ENCODE results near the gene TMEM150B.
"Not testable (repeated sequence)": the region's sequence is repeated elsewhere in the genome, so short reads cannot be mapped to it uniquely, and the experiment has no call there.

The TMEM150B gene

DNA sequence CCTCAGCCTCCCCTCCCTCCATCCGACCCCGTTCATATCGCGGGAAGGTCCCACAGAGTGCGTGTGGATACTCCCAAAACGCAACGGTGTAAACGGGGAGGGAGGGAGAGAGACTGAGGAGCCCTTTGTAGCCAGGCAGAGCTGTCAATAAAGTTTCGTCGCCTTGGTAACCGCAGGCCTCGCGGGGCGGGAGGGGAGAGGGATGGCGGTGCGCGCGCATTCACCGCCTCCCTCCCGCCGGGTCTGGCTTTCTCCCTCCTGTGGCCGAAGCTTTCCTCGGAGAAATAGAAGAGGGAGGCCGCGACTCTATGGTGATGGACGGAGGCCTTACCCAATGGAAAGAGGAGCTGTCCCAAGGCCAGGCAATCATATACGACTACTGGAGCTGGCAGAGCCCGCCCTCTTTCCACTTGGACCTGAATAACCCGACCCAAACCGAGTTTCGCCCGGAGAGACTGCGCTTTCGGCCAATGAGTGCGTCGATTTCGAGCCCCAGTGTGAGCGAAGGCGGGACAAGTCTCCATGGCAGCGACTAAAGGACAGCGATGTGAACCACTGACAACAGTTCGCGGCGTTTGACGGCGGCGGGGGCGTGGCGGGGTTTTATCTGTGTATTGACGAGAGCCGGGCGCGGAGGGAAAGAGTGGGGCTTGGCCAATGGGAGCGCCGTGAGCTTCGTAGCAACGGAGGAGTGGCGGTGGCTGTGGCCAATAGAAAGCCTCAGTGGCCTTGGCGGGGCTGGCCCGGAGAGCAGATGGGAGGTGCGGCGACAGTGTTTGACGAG, 14.2 kb upstream of the TMEM150B start, which contains the start of gene KMT5C:
KMT5C (plus strand) TSS at position 772 of the 784 bp plus-strand sequence. CDS start 2,061 bp downstream, outside the sequence.
- DNase-seq (ENCODE audit: low spot score): peak; percentile 98

DNA sequence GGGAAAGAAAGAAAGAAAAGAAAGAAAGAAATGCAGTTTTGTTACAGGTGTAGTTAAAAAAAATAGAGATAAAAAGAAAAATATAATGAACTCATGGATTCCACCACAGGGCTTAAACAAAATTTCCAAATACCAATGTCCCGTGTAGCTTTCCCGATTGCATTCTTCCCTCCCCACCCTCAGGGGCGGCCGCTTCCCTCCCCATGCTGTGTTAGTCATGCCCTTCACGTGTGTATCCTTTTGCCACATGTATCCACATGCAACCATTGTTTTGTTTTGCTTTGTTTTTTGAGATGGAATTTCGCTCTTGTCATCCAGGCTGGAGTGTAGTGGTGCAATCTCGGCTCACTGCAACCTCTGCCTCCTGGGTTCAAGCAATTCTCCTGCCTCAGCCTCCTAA, 11.0 kb upstream of the TMEM150B start:
- no peak for DNase-seq (ENCODE audit: low spot score)

DNA sequence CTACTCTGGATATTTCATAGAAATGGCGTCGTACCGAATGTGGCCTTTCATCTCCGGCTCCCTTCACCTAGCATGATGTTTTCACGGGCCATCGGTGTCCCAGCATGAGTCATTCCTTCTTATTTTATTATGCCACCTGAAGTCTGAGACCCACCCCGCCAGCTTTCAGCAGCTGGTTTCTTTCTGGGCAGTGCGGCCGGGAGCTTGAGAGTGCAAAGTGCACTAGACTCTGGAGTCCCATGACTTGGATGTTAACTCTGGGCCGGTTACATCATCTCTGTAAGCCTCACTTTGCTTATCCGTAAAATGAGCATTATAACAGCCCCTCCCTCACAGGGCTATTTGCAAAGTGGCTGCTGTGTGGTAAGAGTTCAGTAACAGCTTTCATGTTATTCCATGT, 8.7 kb upstream of the TMEM150B start:
- no peak for DNase-seq (ENCODE audit: low spot score)

DNA sequence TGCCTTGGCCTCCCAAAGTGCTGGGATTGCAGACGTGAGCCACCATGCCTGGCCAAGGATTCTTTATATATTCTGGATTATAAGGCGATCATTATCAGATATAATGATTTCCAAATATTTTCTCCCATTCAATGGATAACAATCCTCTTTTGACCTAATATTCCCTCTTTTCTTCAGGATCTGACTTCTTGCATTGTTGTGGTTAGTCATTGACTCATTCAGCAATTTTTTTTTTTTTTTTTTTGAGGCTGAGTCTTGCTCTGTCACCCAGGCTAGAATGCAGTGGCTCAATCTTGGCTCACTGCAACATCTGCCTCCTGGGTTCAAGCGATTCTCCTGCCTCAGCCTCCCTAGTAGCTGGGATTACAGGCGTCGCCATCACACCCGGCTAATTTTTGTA, 4.7 kb upstream of the TMEM150B start:
- not testable (repeated sequence) for DNase-seq (ENCODE audit: low spot score)

DNA sequence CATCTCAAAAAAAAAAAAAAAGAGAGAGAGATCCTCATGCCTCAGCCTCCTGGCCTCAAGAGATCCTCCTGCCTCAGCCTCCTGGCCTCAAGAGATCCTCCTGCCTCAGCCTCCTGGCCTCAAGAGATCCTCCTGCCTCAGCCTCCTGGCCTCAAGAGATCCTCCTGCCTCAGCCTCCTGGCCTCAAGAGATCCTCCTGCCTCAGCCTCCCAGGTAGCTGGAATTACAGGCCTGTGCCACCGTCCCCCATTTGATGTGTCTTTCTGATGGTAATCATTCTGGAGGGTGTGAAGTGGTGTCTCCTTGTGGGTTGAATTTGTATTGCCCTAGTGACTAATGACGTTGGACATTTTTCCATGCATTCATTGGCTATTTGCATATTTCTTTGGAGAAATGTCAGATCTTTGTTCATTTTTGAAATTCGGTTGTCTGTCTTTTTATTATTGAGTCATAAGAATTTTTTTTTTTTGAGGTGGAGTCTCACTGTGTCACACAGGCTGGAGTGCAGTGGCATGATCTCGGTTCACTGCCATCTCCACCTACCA, 3.7 kb upstream of the TMEM150B start:
- not testable (repeated sequence) for DNase-seq (ENCODE audit: low spot score)

DNA sequence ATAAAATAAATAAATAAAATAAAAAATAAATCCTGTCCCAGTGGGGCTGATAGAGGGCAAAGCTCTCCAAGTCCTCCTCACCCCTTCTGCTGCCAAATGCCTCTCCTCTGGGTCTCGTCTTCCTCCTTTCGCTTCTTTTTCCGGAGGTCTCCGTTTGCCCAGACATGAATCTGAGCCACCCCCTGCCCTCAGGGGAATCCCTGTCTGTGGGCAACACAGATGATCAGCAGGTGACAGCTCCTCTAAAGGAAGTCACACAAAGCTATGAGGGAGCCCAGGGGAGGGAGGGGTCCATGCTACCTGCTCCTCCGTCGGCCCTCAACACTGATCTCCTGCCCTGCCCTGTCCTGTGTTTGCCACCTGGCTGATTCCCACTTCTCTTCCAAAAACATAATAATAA, 479 bp downstream of the TMEM150B start:
- no peak for DNase-seq (ENCODE audit: low spot score)

DNA sequence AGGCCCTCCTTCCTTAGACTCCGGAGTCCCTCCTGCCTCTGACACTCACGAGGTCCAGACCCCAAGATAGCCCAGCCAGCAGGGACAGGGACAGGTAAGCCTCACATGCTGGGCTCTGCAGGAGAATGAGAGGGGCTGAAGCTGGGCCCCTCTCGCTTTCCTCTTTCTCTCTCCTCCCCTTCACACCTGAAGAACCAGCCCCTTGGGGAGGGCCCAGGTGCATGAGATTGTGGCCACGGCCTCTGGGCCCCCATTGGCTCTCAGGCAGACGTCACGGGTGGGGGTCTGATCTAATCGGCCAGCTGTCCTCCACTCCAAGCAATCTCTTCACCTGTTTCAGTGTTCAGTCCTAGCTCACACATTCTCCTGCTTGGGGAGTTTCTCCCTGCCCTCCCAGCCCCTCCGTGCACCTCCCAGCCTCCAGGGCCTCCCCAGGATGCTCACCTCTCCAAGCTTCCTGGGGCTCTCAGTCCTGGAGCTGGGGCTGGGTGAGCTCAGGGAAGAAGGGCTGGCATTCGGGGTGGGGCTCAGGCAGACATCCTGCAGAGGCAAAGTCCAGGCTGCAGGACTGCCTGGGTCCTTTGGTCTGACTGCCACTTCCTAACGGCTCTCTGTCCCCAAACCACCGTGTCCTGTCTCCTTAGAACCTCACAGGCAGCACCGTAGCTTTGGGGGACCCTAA, 2.8 kb downstream of the TMEM150B start:
- no peak for DNase-seq (ENCODE audit: low spot score)

DNA sequence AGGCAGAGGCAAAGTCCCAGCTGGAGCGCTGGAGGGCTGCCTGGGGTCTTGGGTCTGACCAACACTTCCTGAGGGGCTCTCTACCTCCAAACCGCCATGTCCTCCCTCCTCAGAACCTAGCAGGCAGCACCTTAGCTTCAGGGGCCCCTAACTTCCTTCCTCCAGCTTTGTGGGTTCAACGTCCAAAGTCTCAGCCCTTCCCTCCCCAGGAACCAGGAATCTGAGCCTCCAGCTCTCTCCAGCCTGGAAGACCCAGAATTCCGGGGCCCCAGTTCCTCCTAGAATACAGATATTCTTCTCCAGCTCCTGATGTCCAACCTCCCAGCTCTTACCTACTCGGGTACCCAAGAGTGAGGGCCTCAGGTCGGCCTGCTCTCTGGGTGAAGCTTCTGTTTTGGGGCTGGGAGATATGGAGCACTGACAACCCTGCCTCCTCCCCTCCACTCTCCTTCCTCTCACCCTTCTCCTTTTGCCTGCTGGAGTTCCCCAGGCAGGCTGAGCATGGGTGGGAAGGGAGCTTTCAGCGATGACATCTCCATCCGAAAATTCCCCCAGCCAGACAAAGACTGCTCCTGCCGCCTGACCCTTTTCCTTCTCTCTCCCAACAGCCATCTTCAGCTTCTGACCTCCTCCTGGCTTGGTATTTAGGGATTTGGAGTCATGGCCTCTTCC, 3.5 kb downstream of the TMEM150B start:
- no peak for DNase-seq (ENCODE audit: low spot score)

DNA sequence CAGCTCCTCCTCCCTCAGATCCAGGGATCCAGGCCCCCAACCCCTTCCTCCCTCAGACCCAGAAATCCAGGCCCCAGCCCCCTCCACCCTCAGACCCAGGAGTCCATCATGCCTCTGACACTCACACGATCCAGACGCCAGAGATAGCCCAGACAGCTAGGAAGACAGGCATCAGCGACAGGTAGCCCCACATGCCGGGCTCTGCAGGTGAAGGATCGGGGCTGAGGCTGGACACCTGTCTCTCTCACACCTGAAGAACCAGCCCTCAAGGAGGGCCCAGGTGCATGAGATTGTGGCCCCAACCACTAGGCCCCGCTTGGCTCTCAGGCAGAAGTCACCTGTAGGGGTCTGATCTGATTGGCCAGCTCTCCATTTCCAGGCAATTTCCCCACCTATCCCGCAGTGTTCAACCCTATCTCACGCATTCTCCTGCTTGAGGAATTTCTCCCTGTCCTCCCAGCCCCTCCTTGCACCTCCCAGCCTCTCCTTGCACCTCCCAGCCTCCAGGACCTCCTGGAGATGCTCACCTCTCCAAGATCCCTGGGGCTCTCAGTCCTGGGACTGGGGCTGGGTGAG, 4.2 kb downstream of the TMEM150B start:
- peak; percentile 27 for DNase-seq (ENCODE audit: low spot score)

DNA sequence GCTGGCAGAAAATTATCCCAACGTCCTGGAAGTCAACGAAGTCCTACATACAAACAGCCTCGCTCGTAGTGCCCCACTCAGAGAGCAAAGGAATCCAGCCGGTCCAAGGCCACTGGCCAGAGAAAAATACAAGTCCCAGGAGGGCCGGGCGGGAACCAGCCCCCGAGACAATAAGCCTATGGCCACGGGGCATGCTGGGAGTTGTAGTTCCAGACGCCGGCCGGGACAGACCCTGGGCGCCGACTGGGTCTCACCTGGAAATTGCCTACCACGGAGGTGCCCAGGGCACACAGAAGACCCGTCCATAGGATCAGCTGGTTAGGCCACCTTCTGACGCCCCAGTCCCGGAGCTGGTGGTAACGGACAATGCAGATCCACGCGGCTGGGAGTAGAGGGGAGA, 5.4 kb downstream of the TMEM150B start:
- peak; percentile 94 for DNase-seq (ENCODE audit: low spot score)

DNA sequence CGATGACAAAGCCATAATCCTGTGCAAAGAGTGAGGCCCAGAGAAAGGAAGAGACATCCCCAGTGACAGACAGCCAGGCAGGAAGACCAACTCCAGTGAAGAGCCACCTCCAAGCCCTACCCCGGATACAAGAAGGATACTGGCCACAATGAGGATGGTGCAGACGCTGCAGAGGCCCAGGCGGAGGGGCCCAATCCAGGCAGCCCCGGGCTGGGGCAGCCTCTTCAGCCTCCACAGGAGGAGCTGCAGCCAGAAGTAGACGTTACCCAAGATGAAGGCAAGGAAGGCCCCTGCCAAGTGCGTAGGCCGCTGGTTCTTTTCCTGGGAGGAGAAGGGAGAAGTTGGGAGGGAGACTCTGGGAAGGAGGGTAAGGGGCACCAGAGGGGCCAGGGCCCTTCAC, 8.5 kb downstream of the TMEM150B start:
- DNase-seq (ENCODE audit: low spot score): peak; percentile 37

DNA sequence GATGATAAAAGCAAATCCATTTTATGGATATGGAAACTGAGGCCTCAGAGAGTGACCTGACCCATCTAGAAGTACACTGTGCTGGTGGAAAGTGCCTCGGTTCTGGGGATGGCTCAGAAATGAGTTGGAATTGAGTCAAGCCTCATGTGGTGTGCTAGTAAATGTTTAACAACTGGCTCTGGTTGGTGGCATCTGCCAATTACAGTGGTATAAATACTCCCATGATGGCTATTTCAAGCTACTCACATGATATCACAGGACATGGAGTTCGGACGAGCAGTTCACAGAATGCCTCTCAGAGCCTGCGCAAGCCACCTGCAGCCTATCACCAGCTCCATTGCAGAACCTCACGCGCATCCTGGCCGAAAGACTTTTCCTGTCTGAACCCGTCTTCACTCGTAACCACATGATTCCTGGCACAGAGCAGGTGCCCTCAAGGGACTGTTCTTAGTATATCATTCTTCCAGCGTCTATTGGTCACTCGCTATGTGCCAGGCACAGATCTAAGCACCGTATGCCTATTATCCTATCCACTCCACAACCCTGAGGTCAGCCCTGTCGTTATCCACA, 9.1 kb downstream of the TMEM150B start:
- no peak for DNase-seq (ENCODE audit: low spot score)

DNA sequence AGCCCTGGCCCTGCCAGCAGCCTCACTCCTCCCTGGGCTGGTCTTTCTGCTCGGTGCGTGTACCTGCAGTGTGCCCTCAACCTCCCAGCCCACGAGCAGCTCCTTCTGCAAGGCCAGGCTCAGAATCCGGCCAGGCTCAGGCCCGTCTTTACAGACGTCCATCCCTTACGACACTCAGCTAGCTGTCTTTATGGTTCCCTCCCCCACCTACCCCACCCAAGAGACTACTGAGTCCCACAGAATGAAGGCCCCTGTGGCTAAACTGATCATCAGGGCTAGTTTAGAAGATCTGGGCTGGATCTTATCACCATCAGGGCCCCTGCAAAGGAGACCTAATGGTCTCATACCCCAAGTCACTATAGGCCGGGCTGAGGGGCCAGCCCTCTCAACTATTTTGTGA, 10.7 kb downstream of the TMEM150B start:
- DNase-seq (ENCODE audit: low spot score): no peak

DNA sequence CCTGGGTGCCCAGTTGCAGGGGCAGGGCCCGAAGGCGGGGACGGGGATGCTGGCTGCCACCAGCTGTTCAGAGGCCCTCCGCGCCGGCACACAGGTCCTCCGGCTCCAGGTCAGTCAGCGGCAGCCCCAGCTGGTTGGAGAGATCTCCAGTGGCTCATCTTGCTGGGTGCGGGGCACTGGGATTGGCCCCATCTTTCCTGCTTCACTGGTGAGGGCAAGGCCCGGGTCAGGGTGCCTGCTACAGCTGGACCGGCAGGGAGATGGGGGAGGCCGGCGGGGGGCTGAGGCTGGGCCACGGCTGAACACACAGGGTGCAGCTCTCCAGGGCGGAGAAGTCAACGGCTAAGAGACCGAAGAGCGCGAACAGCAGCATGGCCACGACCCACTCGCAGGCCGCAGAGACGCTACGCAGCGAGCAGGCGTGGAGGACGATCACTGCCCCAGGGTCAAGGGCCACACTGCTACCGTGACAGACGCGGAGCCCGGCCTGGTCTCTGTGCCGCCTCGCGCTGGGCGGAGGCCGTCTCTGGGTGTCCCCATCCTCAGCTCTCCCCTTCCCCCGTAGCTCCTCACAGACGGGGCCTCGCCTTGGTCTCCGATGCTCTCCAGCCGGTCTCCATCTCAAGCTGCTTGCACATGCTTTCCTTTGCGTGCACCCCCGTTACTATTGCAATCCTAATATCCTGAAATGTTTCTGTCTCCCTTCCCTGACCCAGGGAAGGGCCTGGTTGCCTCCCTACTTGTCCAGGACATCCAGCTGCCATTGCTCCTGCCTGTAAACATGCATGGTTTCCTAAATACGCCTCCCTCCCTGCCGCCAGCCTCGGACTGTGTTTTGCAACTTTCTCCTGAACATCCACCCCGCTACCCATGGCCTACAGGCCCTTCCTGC, 12.3 kb downstream of the TMEM150B start:
- peak; percentile 31 for DNase-seq (ENCODE audit: low spot score)

DNA sequence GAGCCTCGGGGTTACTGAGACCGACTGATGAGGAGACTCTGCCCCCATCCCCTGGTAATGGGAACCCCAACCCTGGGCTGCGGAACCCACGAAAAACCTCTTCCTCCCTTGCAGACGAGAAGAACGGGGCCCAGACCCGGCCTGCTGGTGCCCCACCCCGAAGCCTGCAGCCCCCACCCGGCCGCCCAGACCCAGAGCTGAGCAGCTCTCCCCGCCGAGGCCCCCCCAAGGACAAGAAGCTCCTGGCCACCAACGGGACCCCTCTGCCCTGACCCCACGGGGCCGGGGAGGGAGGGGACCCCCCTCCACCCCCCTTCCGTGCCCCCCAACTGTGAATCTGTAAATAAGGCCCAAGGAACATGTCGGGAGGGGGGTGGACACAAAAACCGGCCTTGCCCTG, 13.3 kb downstream of the TMEM150B start:
- DNase-seq (ENCODE audit: low spot score): no peak

DNA sequence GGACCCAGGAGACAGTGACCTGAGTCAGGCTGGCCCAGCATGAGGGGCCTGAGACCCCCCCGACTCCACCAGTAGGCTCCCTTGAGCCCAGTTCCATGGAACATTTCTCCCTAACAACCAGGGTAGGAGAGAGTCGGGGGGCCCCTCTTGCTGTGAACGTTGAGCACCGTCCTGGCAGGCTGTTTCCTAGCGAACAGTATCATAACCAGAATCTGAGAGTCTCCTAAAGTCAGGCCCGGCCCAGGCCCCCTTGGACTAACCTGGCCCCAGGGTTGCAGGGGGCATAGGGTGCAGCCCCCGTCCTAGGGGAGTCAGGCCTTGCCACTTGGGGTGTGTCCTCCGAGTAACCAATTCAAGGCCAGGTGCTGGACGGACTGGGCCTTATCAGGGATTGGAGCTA, 13.7 kb downstream of the TMEM150B start:
- DNase-seq (ENCODE audit: low spot score): no peak

DNA sequence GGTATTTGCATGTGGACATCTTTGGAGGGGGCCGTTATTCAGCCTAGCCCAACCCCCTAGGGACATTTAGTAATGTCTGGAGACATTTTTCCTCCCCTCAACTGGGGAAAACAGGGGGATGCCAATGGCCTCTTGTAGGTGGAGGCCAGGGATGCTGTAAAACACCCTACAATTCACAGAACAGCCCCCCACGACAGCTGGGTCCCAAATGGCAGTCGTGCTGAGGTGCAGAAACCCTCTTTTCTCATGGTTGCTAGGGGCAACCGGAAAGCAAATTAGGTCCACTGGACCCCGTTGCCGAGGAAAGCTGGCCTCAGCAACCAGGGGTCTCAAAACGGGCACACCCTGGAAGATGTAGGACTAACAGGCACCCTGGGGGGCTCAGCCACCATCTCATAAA, 14.6 kb downstream of the TMEM150B start:
- DNase-seq (ENCODE audit: low spot score): no peak

DNA sequence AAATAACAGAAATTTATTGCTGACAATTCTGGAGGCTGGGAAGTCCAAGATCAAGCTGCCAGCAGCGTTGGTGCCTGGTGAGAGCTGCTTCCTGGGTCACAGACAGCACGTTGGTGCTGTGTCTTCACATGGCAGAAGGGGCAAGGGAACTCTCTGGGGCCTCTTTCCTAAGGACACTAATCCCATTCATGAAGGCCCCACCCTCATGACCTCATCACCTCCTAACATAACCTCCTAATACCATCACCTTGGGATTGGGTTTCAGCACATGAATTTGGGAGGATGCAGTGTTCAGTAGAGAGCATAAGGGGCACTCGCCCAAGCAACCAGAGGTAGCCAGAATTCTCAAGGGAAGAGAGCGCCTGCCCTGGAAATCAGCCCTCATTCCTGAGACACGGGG, 15.7 kb downstream of the TMEM150B start:
- no peak for DNase-seq (ENCODE audit: low spot score)

DNA sequence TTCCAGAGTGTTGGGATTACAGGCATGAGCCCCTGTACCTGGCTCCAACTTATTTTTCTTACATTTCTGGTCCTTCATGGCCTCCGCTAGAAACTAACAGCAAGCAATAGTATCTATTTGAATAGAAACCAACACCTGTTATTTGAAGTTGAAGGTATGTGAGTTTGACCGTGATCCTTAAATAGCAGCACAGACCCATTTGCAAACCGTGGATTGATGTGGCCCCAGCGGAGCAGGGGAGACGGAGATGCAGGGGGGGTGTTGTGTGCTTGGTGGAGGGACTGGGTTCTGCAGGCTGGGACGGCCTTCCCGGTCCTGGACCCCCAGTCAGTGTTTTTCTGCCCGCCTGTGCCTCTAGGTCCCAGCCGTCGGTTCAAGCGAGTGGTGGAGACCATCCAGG, 16.9 kb downstream of the TMEM150B start:
- DNase-seq (ENCODE audit: low spot score): no peak

DNA sequence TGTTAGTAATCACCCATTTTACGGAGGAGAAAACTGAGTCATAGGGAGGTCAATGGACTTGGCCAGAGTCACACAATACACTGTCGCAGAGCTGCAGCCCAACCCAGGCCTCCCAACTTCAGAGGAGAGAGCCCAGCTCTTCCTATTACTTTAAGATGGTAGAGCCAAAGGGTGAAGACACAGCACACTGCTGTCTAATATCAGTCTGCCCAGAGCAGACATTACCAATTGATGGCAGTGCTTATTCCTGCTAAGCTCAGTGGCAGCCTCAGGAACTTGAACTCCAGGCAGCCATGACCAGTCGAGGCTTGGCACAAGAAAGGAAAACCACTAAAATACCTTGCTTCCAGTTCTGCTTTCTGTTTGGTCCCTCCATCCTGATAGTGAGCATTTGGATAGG, 18.4 kb downstream of the TMEM150B start:
- no peak for DNase-seq (ENCODE audit: low spot score)

DNA sequence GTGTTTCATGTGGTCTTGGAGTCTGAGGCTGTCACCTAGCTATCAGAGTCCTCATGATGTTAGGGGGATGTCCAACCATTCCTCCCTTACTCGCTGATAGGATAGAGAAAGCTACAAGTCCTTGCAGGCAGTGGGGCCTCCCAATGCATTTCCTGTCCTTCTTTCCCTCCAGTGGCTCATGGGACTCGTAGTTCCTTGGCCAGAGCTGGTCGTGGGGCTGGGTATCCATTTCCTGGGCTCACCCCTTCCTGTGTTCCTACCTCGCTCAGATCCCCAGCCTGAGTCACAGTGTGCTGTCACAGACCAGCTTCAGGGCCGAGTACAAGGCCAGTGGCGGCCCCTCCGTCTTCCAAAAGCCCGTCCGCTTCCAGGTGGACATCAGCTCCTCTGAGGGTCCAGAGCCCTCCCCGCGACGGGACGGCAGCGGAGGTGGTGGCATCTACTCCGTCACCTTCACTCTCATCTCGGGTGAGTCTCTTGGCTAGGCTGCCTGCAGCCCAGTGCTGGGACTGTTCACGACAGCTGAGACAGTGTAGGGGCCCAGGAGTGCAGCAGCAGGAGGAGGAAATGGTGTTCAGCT, 19.1 kb downstream of the TMEM150B start:
- no peak for DNase-seq (ENCODE audit: low spot score)

All from iPS-NIHi11 (cell line).